ENCODE measurements around the gene APOBEC3H. TPM values are rescaled to one million over a fixed set of nuclear protein-coding genes. Genes with fewer than 3 reads are reported as not detected.
A peak's percentile ranks its signal among the peaks of the same experiment; 100 is the strongest.

Gene APOBEC3H
- polyA plus RNA-seq, 1 donor from 2014 or later = 0.48 TPM

DNA sequence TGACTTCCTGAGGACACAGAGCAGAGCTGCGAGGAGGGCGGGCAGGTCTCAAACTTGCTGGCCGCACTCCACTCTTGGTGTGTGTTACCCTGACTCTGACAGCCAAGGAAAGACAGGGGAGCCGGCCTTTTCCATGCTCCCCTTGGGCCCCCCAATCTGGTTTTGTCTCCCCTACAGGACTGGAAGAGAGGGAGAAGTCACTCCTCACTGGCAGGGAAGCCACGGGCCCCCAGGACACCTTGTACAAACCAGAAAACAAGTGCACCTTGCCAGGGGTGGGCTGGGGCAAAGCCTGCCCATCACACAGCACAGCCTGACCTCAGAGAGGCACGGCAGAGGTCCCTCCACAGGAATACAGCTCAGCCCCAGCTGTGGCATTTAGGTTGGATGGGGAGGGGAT, 35.2 kb downstream of the APOBEC3H start:
- Mint-ChIP-seq H3K4me3 (peak overlapping the region in 1 of 4 donors; percentile 39), H3K27me3 (no peaks in the 10 kb centered on the region), H3K9me3 (peaks cover 0 to 2% (median 0%) of the 10 kb centered on the region in 3 donors), H3K4me1 (peaks cover 0 to 4% (median 0%) of the 10 kb centered on the region in 3 donors), H3K36me3 (peaks cover 7% of the 10 kb centered on the region), H3K27ac (no peak overlapping the region)

DNA sequence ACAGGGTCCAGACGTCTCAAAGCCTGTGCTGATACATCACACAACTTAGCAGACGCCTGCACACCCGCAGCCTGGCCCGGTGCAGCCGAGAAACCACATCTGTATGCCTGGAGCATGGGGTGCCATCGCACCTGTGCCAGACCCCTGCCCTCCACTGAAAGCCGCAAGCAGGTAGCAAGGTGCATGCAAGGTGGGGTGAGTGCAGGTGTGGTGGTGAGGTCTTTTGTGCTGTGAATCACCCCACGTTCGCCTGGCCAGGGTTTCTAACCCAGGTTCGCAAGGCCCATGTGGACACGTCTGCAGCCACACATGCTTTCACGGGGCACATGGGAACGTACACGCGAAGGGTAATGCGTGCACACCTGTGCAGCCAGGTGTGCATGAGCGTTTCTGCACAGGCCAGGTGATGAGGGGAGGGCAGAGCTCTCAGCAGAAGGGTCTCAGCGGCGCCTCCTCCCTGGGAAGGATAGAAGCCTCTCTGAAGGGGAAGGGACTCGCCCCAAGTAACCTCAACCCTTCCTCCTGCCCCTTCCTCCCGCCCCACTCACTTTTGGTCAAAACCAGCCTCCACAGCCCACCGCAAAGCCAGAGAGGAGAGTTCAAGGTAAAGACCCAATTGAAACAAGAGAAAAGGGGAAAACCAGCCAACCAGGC, 36.0 kb downstream of the APOBEC3H start:
- no peaks in the 10 kb centered on the region for H3K27me3 Mint-ChIP-seq
- peaks cover 0 to 2% (median 0%) of the 10 kb centered on the region in 3 donors for H3K9me3 Mint-ChIP-seq
- H3K27ac Mint-ChIP-seq = no peak overlapping the region
- H3K36me3 Mint-ChIP-seq = peaks cover 7% of the 10 kb centered on the region
- no peak overlapping the region for H3K4me3 Mint-ChIP-seq
- peaks cover 0 to 4% (median 0%) of the 10 kb centered on the region in 3 donors for H3K4me1 Mint-ChIP-seq

DNA sequence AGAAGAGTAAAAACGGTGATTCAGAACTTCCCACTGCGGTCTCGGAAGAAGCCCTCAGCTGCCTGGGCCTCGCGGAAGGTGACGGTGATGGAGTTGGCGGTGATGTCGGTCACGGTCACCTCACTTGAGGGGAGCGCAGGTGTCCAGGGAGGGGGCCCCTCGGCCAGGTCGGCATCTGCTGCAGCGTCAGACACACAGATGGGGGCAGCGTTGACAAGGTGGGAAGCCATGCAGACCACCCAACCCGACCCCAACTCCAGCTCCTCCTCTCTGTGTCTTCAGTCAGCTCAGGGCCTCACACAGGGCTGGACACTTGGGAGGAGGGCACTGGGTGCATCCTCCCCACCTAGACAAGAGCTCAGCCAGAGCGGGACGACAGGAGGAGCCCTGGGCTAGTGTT, 36.8 kb downstream of the APOBEC3H start:
- Mint-ChIP-seq H3K27me3 (no peaks in the 10 kb centered on the region), H3K4me1 (peaks cover 0 to 4% (median 0%) of the 10 kb centered on the region in 3 donors), H3K9me3 (peaks cover 0 to 2% (median 0%) of the 10 kb centered on the region in 3 donors), H3K27ac (peak overlapping the region in 1 of 3 donors; percentile 23), H3K36me3 (peaks cover 6% of the 10 kb centered on the region), H3K4me3 (no peak overlapping the region)

- Mint-ChIP-seq H3K4me3 (no peak overlapping the region), H3K36me3 (peaks cover 6% of the 10 kb centered on the region), H3K4me1 (peaks cover 0 to 4% (median 0%) of the 10 kb centered on the region in 3 donors), H3K9me3 (no peaks in the 10 kb centered on the region), H3K27me3 (no peaks in the 10 kb centered on the region), H3K27ac (peak overlapping the region in 1 of 3 donors; percentile 19)
Observed at GRCh38 chr22:39134366-39135091, 37.5 kb downstream of the APOBEC3H start.

DNA sequence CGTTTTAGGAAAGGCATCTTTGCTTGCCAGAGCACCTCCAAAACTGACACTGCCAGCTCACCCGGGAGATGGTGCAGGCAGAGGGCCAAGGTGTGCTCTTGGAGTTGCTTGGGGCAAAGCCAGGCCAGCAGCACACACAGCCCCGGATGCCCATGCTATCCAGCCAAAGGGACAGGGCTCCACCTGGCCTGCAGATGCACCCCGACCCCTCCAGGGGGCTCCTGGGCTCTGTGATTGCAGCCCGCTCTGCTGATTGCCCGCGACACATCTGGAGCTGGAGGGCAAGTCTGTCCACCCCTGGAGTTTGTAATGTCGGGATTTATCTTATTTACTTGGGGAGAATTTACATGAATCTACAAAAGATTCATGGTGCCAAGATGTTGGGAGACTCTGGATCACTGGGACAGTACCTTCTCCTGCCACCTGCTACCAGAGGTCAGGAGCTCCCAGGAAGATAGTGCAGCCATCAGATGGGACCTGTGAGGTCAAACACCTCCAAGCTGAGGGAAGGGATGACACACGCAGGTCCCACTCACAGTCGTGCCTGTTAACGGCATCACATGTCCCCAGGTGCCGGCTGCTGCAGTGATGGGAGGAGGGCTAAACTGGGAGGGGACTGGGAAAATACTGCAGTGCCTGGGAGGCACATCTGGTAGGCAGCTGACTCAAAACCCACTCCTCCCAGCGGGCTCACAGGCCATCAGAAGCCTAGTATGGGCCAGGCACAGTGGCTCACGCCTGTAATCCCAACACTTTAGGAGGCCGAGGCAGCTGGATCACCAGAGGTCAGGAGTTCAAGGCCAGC, 38.2 kb downstream of the APOBEC3H start:
- Mint-ChIP-seq H3K27me3 (no peaks in the 10 kb centered on the region), H3K4me1 (peaks cover 0 to 4% (median 1%) of the 10 kb centered on the region in 3 donors), H3K4me3 (no peak overlapping the region), H3K36me3 (peaks cover 8% of the 10 kb centered on the region), H3K27ac (peak overlapping the region in 1 of 3 donors; percentile 19), H3K9me3 (no peaks in the 10 kb centered on the region)

DNA sequence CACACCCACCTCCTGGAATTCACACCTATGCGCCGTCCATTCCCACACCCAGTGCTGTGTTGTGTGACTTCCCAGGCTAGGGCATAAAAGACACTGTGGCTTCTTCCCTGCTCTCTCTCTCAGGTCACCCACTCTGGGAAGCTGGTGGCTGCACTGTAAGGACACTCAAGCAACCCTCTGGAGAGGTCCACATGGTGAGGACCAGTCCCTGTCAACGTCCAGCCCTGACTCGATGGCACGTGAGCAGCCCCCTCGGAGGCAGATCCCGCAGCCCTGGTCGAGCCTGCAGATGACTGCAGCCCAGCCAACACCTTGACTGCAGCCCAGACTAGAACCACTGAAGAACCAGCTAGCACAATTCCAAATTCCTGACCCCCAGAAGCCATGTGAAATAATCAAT, 39.3 kb downstream of the APOBEC3H start:
- Mint-ChIP-seq H3K27me3 (no peaks in the 10 kb centered on the region), H3K4me1 (peaks cover 0 to 2% (median 1%) of the 10 kb centered on the region in 3 donors), H3K4me3 (peak overlapping the region in 1 of 4 donors; percentile 28), H3K36me3 (peaks cover 5% of the 10 kb centered on the region), H3K27ac (peak overlapping the region in 1 of 3 donors; percentile 18), H3K9me3 (no peaks in the 10 kb centered on the region)

- H3K4me1 Mint-ChIP-seq = peaks cover 0 to 2% (median 1%) of the 10 kb centered on the region in 3 donors
- H3K9me3 Mint-ChIP-seq = no peaks in the 10 kb centered on the region
- H3K4me3 Mint-ChIP-seq = no peak overlapping the region
- peaks cover 3% of the 10 kb centered on the region for H3K36me3 Mint-ChIP-seq
- no peaks in the 10 kb centered on the region for H3K27me3 Mint-ChIP-seq
- no peak overlapping the region for H3K27ac Mint-ChIP-seq
Observed at GRCh38 chr22:39138357-39138997, 41.4 kb downstream of the APOBEC3H start.

GRCh38 chr22:39139933-39140332, 42.9 kb downstream of the APOBEC3H start:
- peaks cover 7 to 9% (median 7%) of the 10 kb centered on the region in 3 donors for H3K4me1 Mint-ChIP-seq
- H3K27me3 Mint-ChIP-seq = no peaks in the 10 kb centered on the region
- no peaks in the 10 kb centered on the region for H3K9me3 Mint-ChIP-seq
- H3K4me3 Mint-ChIP-seq = peak overlapping the region in 1 of 4 donors; percentile 53
- peaks cover 4% of the 10 kb centered on the region for H3K36me3 Mint-ChIP-seq
- no peak overlapping the region for H3K27ac Mint-ChIP-seq

GRCh38 chr22:39142088-39142680, 45.1 kb downstream of the APOBEC3H start:
- peaks cover 14 to 16% (median 14%) of the 10 kb centered on the region in 3 donors for H3K4me1 Mint-ChIP-seq
- no peak overlapping the region for H3K27ac Mint-ChIP-seq
- H3K4me3 Mint-ChIP-seq = no peak overlapping the region
- H3K9me3 Mint-ChIP-seq = no peaks in the 10 kb centered on the region
- peaks cover 4% of the 10 kb centered on the region for H3K36me3 Mint-ChIP-seq
- no peaks in the 10 kb centered on the region for H3K27me3 Mint-ChIP-seq

- no peaks in the 10 kb centered on the region for H3K27me3 Mint-ChIP-seq
- peaks cover 21 to 27% (median 22%) of the 10 kb centered on the region in 3 donors for H3K4me1 Mint-ChIP-seq
- H3K27ac Mint-ChIP-seq = peak overlapping the region; percentile 78 to 96 (median 95)
- peaks cover 4% of the 10 kb centered on the region for H3K36me3 Mint-ChIP-seq
- H3K9me3 Mint-ChIP-seq = no peaks in the 10 kb centered on the region
- H3K4me3 Mint-ChIP-seq = peak overlapping the region; percentile 90 to 99 (median 95)
Observed at GRCh38 chr22:39144101-39144767, 47.2 kb downstream of the APOBEC3H start.

- Mint-ChIP-seq H3K4me1 (peaks cover 36 to 48% (median 44%) of the 10 kb centered on the region in 3 donors), H3K36me3 (peaks cover 3% of the 10 kb centered on the region), H3K4me3 (peak overlapping the region; percentile 83 to 96 (median 92)), H3K27me3 (no peaks in the 10 kb centered on the region), H3K9me3 (no peaks in the 10 kb centered on the region), H3K27ac (peak overlapping the region; percentile 98 to 99 (median 98))
Observed at GRCh38 chr22:39146256-39147101, 49.4 kb downstream of the APOBEC3H start.

- Mint-ChIP-seq H3K27ac (peak overlapping the region; percentile 98 to 99 (median 98)), H3K27me3 (no peaks in the 10 kb centered on the region), H3K4me1 (peaks cover 36 to 48% (median 44%) of the 10 kb centered on the region in 3 donors), H3K4me3 (peak overlapping the region in 3 of 4 donors; percentile 47 to 91 (median 74)), H3K36me3 (peaks cover 3% of the 10 kb centered on the region), H3K9me3 (no peaks in the 10 kb centered on the region)
Observed at GRCh38 chr22:39147335-39148025, 50.4 kb downstream of the APOBEC3H start.

Measured in IgD-negative memory B cell (primary cell).